ENCODE results near the gene ELOB. TPM values are rescaled to one million over a fixed set of nuclear protein-coding genes. Genes with fewer than 3 reads are reported as not detected.
"Not testable (repeated sequence)": the region's sequence is repeated elsewhere in the genome, so short reads cannot be mapped to it uniquely, and the experiment has no call there.

ELOB gene
- total RNA-seq, 1 experiment from 2014 or later: 311 TPM

GRCh38 chr16:2737238-2737605, 39.9 kb downstream of the ELOB start:
- H3K4me3 ChIP-seq: no peak overlapping the region
- no peaks in the 10 kb centered on the region for H3K36me3 ChIP-seq
- H3K27me3 ChIP-seq (replicated peaks): peaks cover 4% of the 10 kb centered on the region; the same call in 1 of the 2 replicates
- DNase-seq (ENCODE audit: low read depth in 1 of 2, low spot score in 2 of 2): no peak
- no peak overlapping the region for H3K27ac ChIP-seq
- no peaks in the 10 kb centered on the region for H3K9me3 ChIP-seq (replicated peaks)
- no peaks in the 10 kb centered on the region for H3K4me1 ChIP-seq (replicated peaks)

DNA sequence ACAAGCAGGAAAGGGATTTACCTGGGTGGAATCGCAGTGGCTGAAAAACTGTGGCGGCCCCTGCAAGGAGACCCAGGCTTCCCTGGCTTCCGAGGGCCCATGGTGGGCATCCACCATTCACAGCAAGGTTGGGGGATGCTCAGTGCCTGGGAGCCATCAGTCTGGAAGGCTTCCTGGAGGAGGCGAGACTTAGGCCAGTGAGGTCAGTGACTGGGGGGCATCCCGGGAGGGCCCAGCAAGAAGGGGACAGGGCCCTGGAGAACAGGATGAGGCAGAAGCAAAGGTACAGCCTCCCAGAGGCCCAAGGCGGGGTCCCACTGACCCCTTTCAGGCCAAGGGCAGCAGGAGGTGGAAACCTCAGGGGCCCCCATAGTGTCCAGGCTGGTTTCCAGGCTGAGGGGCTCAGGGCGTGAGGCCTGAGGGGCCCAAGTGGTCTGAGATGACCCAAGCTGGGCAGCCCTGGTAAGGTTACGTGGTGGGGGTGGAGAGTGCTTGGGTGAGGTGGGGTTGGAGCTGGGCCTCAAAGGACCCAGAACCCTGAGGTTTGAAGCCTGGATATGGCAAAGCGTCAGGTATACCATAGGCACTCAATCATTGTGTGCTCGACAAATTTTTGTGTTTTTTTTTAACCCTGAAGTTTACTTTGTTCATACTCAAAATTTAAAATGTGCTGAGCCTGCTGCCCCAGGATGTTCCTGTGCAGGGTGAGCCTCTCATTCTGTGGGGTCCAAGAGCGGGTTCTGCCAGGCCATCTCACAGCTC, 40.4 kb downstream of the ELOB start:
- no peak for DNase-seq (ENCODE audit: low read depth in 1 of 2, low spot score in 2 of 2)
- Histone ChIP-seq H3K27me3 (replicated peaks) (peaks cover 5% of the 10 kb centered on the region), H3K4me3 (no peak overlapping the region), H3K4me1 (replicated peaks) (no peaks in the 10 kb centered on the region), H3K9me3 (replicated peaks) (no peaks in the 10 kb centered on the region), H3K27ac (no peak overlapping the region), H3K36me3 (no peaks in the 10 kb centered on the region)

DNA sequence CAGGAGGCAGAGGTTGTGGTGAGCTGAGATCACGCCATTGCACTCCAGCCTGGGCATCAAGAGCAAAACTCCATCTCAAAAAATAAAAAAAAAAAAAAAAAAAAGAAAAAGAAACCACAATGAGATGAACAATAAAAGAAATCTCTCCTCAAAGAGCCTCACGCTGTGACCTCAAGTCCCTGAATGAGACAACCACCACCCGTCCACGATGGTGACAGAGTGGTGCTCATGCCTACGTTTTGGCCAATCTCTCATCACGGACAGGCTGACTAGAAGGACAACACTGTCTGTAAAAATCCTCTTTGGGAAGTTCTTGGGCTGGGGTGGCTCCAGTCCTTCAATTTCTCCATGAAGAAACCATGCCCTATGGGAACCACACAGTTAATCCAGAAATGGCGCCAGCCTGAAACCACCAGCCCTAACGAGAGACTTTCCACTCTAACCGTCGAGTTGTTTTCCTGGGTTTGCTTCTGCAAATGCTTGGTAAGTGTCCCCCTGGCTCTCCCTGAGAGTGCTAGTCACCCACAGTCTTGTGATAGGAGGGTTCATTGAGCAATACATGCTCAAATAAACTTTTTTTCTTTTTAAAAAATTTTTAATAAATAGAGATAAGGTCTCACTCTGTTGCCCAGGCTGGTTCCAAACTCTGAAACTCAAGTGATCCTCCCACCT, 42.1 kb downstream of the ELOB start:
- H3K27me3 ChIP-seq (replicated peaks): peaks cover 12% of the 10 kb centered on the region
- DNase-seq (ENCODE audit: low read depth in 1 of 2, low spot score in 2 of 2): no peak
- H3K27ac ChIP-seq: no peak overlapping the region
- no peaks in the 10 kb centered on the region for H3K9me3 ChIP-seq (replicated peaks)
- no peak overlapping the region for H3K4me3 ChIP-seq
- H3K4me1 ChIP-seq (replicated peaks): no peaks in the 10 kb centered on the region
- no peaks in the 10 kb centered on the region for H3K36me3 ChIP-seq

DNA sequence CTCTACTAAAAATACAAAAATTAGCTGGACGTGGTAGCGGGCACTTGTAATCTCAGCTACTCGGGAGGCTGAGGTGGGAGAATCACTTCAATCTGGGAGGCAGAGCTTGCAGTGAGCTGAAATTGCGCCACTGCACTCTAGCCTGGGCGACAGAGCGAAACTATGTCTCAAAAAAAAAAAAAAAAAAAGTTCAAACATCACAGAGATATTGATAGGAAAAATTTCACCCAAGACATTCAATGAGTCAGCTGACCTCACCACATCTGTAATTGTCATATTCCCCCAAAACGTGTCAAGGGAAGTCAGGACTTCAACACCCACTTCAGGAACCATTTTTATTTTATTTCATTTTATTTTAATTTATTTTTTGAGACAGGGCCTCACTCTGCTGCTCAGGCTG, 49.0 kb downstream of the ELOB start:
- Histone ChIP-seq H3K27ac (no peak overlapping the region), H3K9me3 (replicated peaks) (no peaks in the 10 kb centered on the region), H3K4me3 (no peak overlapping the region), H3K36me3 (no peaks in the 10 kb centered on the region), H3K27me3 (replicated peaks) (peaks cover 23% of the 10 kb centered on the region), H3K4me1 (replicated peaks) (peaks cover 3% of the 10 kb centered on the region; the same call in 1 of the 2 replicates)
- no peak for DNase-seq (ENCODE audit: low read depth in 1 of 2, low spot score in 2 of 2)

DNA sequence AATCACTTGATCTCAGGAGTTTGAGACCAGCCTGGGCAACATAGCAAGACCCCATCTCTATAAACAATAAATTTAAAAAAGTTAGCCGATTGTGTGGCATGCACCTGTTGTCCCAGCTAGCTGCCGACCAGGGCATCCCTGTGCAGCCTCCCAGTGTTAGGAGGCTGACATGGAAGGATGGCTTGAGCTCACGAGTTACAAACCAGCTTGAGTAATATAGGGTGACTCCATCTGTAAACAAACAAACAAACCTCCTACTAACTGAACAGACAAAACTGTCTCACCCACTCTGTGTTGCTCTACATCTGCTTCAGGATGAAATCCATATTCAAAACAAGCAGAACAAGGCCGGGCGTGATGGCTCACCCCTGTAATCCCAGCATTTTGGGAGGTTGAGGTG, 50.2 kb downstream of the ELOB start:
- Histone ChIP-seq H3K9me3 (replicated peaks) (no peaks in the 10 kb centered on the region), H3K36me3 (no peaks in the 10 kb centered on the region), H3K4me1 (replicated peaks) (peaks cover 7% of the 10 kb centered on the region; the same call in 1 of the 2 replicates), H3K4me3 (no peak overlapping the region), H3K27ac (no peak overlapping the region), H3K27me3 (replicated peaks) (peaks cover 23% of the 10 kb centered on the region)
- DNase-seq (ENCODE audit: low read depth in 1 of 2, low spot score in 2 of 2): no peak

GRCh38 chr16:2724816-2725348, 52.2 kb downstream of the ELOB start:
- Histone ChIP-seq H3K4me3 (no peak overlapping the region), H3K4me1 (replicated peaks) (peaks cover 15% of the 10 kb centered on the region; the same call in 1 of the 2 replicates), H3K9me3 (replicated peaks) (no peaks in the 10 kb centered on the region), H3K27me3 (replicated peaks) (peaks cover 15% of the 10 kb centered on the region), H3K27ac (no peak overlapping the region), H3K36me3 (no peaks in the 10 kb centered on the region)
- no peak for DNase-seq (ENCODE audit: low read depth in 1 of 2, low spot score in 2 of 2)

GRCh38 chr16:2724088-2724676, 52.9 kb downstream of the ELOB start:
- H3K36me3 ChIP-seq: no peaks in the 10 kb centered on the region
- peaks cover 15% of the 10 kb centered on the region; the same call in 1 of the 2 replicates for H3K4me1 ChIP-seq (replicated peaks)
- H3K27me3 ChIP-seq (replicated peaks): peaks cover 15% of the 10 kb centered on the region
- no peaks in the 10 kb centered on the region for H3K9me3 ChIP-seq (replicated peaks)
- no peak overlapping the region for H3K27ac ChIP-seq
- DNase-seq (ENCODE audit: low read depth in 1 of 2, low spot score in 2 of 2): no peak
- no peak overlapping the region for H3K4me3 ChIP-seq

DNA sequence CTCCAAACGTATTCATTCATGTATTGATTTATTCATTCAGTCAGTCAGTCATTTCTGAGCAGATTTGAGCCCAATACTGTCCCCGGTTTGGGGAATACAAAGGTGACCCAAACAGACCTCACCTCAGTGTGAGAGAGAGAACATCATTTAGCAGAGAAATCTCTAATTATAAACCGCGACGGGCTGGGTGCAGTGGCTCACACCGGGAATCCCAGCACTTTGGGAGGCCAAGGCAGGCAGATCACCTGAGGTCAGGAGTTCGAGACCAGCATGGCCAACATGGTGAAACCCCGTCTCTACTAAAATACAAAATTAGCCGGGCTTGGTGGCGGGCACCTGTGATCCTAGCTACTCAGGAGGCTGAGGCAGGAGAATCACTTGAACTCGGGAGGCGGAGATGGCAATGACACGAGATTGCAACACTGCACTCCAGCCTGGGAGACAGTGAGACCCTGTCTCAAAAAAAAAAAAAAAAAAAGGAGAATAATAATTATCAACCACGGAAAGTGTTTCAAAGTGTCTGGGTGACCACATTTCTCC, 55.4 kb downstream of the ELOB start:
- not testable (repeated sequence) for DNase-seq (ENCODE audit: low read depth in 1 of 2, low spot score in 2 of 2); H3K36me3 ChIP-seq; H3K9me3 ChIP-seq (replicated peaks); H3K27ac ChIP-seq
- H3K4me1 ChIP-seq (replicated peaks): peaks cover 15% of the 10 kb centered on the region; the same call in 1 of the 2 replicates
- peaks cover 15% of the 10 kb centered on the region for H3K27me3 ChIP-seq (replicated peaks)
- H3K4me3 ChIP-seq: peak overlapping the region; percentile 53

Other genes starting within 250 kb of the ELOB start
- gene CEMP1, start 245.9 kb downstream of the ELOB start, total RNA-seq (2014; rRNA removed; shearing (Covaris generic)): not detected in 2 replicates
- gene PDPK1, start 239.3 kb downstream of the ELOB start, total RNA-seq (2014; rRNA removed; shearing (Covaris generic)): 20.3 and 21.9 TPM in 2 replicates
- 57.7 and 95.0 TPM in 2 replicates for gene KCTD5, start 94.8 kb downstream of the ELOB start, total RNA-seq (2014; rRNA removed; shearing (Covaris generic))
- 0.37 TPM in 1 of 2 replicates, not detected in the other for gene PRSS27, start 57.1 kb downstream of the ELOB start, total RNA-seq (2014; rRNA removed; shearing (Covaris generic))
- gene SRRM2, start 24.6 kb downstream of the ELOB start, total RNA-seq (2014; rRNA removed; shearing (Covaris generic)): 45.0 and 49.1 TPM in 2 replicates
- gene PRSS33, start 10.3 kb upstream of the ELOB start, total RNA-seq (2014; rRNA removed; shearing (Covaris generic)): not detected in 2 replicates
- gene PRSS41, start 21.2 kb upstream of the ELOB start, total RNA-seq (2014; rRNA removed; shearing (Covaris generic)): not detected in 2 replicates
- not detected in 2 replicates for gene PRSS21, start 40.0 kb upstream of the ELOB start, total RNA-seq (2014; rRNA removed; shearing (Covaris generic))
- 0.11 and 0.53 TPM in 2 replicates for gene ZG16B, start 53.0 kb upstream of the ELOB start, total RNA-seq (2014; rRNA removed; shearing (Covaris generic))
- gene PRSS22, start 80.9 kb upstream of the ELOB start, total RNA-seq (2014; rRNA removed; shearing (Covaris generic)): not detected in 2 replicates
- 72.0 and 82.4 TPM in 2 replicates for gene FLYWCH2, start 105.9 kb upstream of the ELOB start, total RNA-seq (2014; rRNA removed; shearing (Covaris generic))
- 14.7 and 17.6 TPM in 2 replicates for gene FLYWCH1, start 134.7 kb upstream of the ELOB start, total RNA-seq (2014; rRNA removed; shearing (Covaris generic))
- gene KREMEN2, start 187.0 kb upstream of the ELOB start, total RNA-seq (2014; rRNA removed; shearing (Covaris generic)): not detected in 2 replicates
- 29.9 and 44.0 TPM in 2 replicates for gene PAQR4, start 192.1 kb upstream of the ELOB start, total RNA-seq (2014; rRNA removed; shearing (Covaris generic))
- 66.4 and 80.8 TPM in 2 replicates for gene PKMYT1, start 203.2 kb upstream of the ELOB start, total RNA-seq (2014; rRNA removed; shearing (Covaris generic))
- gene CLDN9, start 235.6 kb upstream of the ELOB start, total RNA-seq (2014; rRNA removed; shearing (Covaris generic)): not detected in 2 replicates
- gene CLDN6, start 240.9 kb upstream of the ELOB start, total RNA-seq (2014; rRNA removed; shearing (Covaris generic)): not detected in 2 replicates
- 545 and 625 TPM in 2 replicates for gene TNFRSF12A, start 243.1 kb upstream of the ELOB start, total RNA-seq (2014; rRNA removed; shearing (Covaris generic))
- gene HCFC1R1, start 246.7 kb upstream of the ELOB start, total RNA-seq (2014; rRNA removed; shearing (Covaris generic)): 16.2 and 30.6 TPM in 2 replicates
- 27.4 and 28.2 TPM in 2 replicates for gene THOC6, start 246.8 kb upstream of the ELOB start, total RNA-seq (2014; rRNA removed; shearing (Covaris generic))